K562 (cell line): ENCODE data around the gene BCAS1. TPM values are rescaled to one million over a fixed set of nuclear protein-coding genes. Genes with fewer than 3 reads are reported as not detected.
A peak's percentile ranks its signal among the peaks of the same experiment; 100 is the strongest.

Experiments
- ATAC-seq: fragments of 200-7000 bp; cut with Tn5 transposase; 3 replicates; pipeline ENCODE4 v1.9.1; 2020; ENCODE audit warnings: moderate library complexity
- BruUV-seq: library from RNA; stranded (reverse); fragments of 400-500 nt; replicated peaks from 2 replicates; lab custom pipeline; 2021; lab: Mats Ljungman, UMichigan
- CTCF ChIA-PET: fragments of 300-600 bp; formaldehyde crosslinking; extraction: SDS; loops from one replicate; lab custom pipeline; 2021; ENCODE audit warnings: low intra/inter-chr PET ratio; lab: Yijun Ruan, JAX
- POLR2A ChIA-PET: fragments of 300-600, 350-650 bp; sonication (Branson Sonifier 250); formaldehyde crosslinking; extraction: SDS; loops from one replicate; lab custom pipeline; 2021; ENCODE audit warnings: antibody characterized with exemption, inconsistent platforms; lab: Yijun Ruan, JAX
- DNase-seq, 4 experiments: peaks; one replicate each; pipeline versions ENCODE4 v3.0.0 to v3.0.0-alpha.2; 2011 to 2018; ENCODE audit warnings: low spot score in 3 of 4, mixed read lengths in 3 of 4; ENCODE audit errors: extremely low read depth in 1 of 4
- FAIRE-seq: peaks from 2 replicates; lab custom pipeline; 2011; peaks lifted over from hg19 to GRCh38; lab: Jason Lieb, UNC
- H2AFZ ChIP-seq: 2 replicates; pipeline ENCODE4 v1.6.0; 2011; ENCODE audit warnings: low read depth, low read length, control low read depth, inconsistent platforms
- H3K27ac ChIP-seq: fragments of 200-600 bp; 3 replicates; pipeline ENCODE4 v1.8.0; 2011; ENCODE audit warnings: low read depth, mild to moderate bottlenecking, control low read depth, inconsistent platforms, low read length, moderate library complexity, mixed read lengths; ENCODE audit errors: extremely low read depth
- H3K27me3 ChIP-seq, 2 experiments: fragments of 300-600 bp in 1 of 2; 2 replicates in 1 of 2; 3 replicates in 1 of 2; pipeline versions ENCODE4 v1.6.0 to v1.8.0; 2011; ENCODE audit warnings: inconsistent platforms in 2 of 2, low read length in 2 of 2, mild to moderate bottlenecking in 1 of 2, mixed read lengths in 1 of 2, moderate library complexity in 1 of 2; ENCODE audit not compliant: control insufficient read depth in 2 of 2, insufficient read depth in 2 of 2
- H3K36me3 ChIP-seq: fragments of 300-600 bp; 3 replicates; pipeline ENCODE4 v1.8.0; 2011; ENCODE audit warnings: mild to moderate bottlenecking, low read length, inconsistent platforms; ENCODE audit not compliant: control insufficient read depth, insufficient read depth
- H3K4me1 ChIP-seq, 2 experiments: fragments of 200-600 bp in 1 of 2; replicated peaks in 1 of 2; 2 replicates in 1 of 2; 3 replicates in 1 of 2; pipeline versions ENCODE4 v1.5.1 to v1.8.0; 2011; ENCODE audit warnings: inconsistent platforms in 2 of 2, low read length in 2 of 2, mild to moderate bottlenecking in 1 of 2, mixed read lengths in 1 of 2, moderate library complexity in 1 of 2; ENCODE audit not compliant: control insufficient read depth in 2 of 2, insufficient read depth in 2 of 2
- H3K4me2 ChIP-seq: 2 replicates; pipeline ENCODE4 v1.6.1; 2011; ENCODE audit warnings: low read length, control low read depth, inconsistent platforms, mixed read lengths; ENCODE audit not compliant: insufficient read depth
- H3K4me3 ChIP-seq: fragments of 200-600 bp; sonication (generic), shearing (Covaris generic); 2 replicates; pipeline ENCODE4 v1.5.1; 2016; ENCODE audit warnings: control low read depth, inconsistent platforms
- H3K79me2 ChIP-seq: fragments of 200-600 bp; 3 replicates; pipeline ENCODE4 v1.8.0; 2011; ENCODE audit warnings: low read length, inconsistent platforms; ENCODE audit not compliant: control insufficient read depth, insufficient read depth
- H3K9ac ChIP-seq, 2 experiments: 2 replicates each; pipeline versions ENCODE4 v1.6.0 to v1.6.1; 2011; ENCODE audit warnings: low read depth in 2 of 2, low read length in 2 of 2, control low read depth in 1 of 2, inconsistent platforms in 1 of 2, mild to moderate bottlenecking in 1 of 2, mixed read lengths in 1 of 2; ENCODE audit not compliant: insufficient read depth in 1 of 2
- H3K9me1 ChIP-seq: one replicate; pipeline ENCODE4 v1.6.0; 2011; ENCODE audit warnings: inconsistent platforms, mild to moderate bottlenecking, low read length, moderate library complexity; ENCODE audit not compliant: control insufficient read depth, insufficient read depth
- H3K9me3 ChIP-seq: replicated peaks from 2 replicates; pipeline ENCODE4 v1.5.1; 2011; ENCODE audit warnings: low read depth, low read length, inconsistent platforms; ENCODE audit not compliant: control insufficient read depth, insufficient read depth
- H4K20me1 ChIP-seq: replicated peaks from 2 replicates; pipeline ENCODE4 v1.6.1; 2011; ENCODE audit warnings: low read length, inconsistent platforms, mixed read lengths; ENCODE audit not compliant: control insufficient read depth, insufficient read depth
- ARID4B ChIP-seq: sonication (generic); formaldehyde crosslinking; IDR thresholded peaks from 2 replicates; pipeline ENCODE4 v1.8.0; 2022; ENCODE audit warnings: mild to moderate bottlenecking, missing genetic modification reagents
- EWSR1 ChIP-seq: fragments of 450-650 bp; IDR thresholded peaks from 2 replicates; pipeline ENCODE4 v1.6.1; 2018; ENCODE audit warnings: borderline replicate concordance, mild to moderate bottlenecking, low read depth, moderate library complexity; ENCODE audit not compliant: partially characterized antibody
- FOXK2 ChIP-seq, 2 experiments: fragments of 450-650 bp; IDR thresholded peaks in 1 of 2; conservative IDR thresholded peaks in 1 of 2; 2 replicates each; pipeline ENCODE4 v1.6.1; 2016; ENCODE audit warnings: low read depth in 2 of 2, mild to moderate bottlenecking in 1 of 2
- ZNF695 ChIP-seq: fragments of 450-650 bp; formaldehyde crosslinking; IDR thresholded peaks from 2 replicates; pipeline ENCODE4 v1.4.0; 2020; ENCODE audit warnings: mild to moderate bottlenecking, moderate library complexity
- WGBS: fragments of 100-300 bp; shearing (Covaris generic); methylation state at CpG from one replicate; pipeline ENCODE4 v1.1.6; 2016; ENCODE audit warnings: low coverage, mixed read lengths; ENCODE audit not compliant: insufficient coverage; ENCODE audit errors: missing lambda C conversion rate; 5-methylcytosine and 5-hydroxymethylcytosine counted together
- in situ Hi-C: fragments of 300-500 bp; cut with MboI; formaldehyde crosslinking; loops from 4 replicates; pipeline ENCODE4 v1.15.0; 2018; ENCODE audit warnings: inconsistent platforms, mixed read lengths
- intact Hi-C: fragments of 100-400 bp; cut with micrococcal nuclease; formaldehyde crosslinking; loops from 2 replicates; pipeline ENCODE4 v1.14.2; 2022
- polyA plus RNA-seq, 8 experiments: library from polyadenylated mRNA; depleted of rRNA in 4 of 8; stranded (reverse) in 5 of 8; unstranded in 3 of 8; fragments of >200 nt; fragmentation: Nextera tagmentation in 2 of 8; fragmentation: Illumina TruSeq in 1 of 8; extraction: Ambion mirVana in 2 of 8; extraction: Trizol in 1 of 8; gene quantifications; 2 replicates each; pipeline versions ENCODE4 v1.2.1 to v1.2.3, GENCODE V29; 2011 to 2014; ENCODE audit warnings: inconsistent platforms in 1 of 8, missing spikeins in 1 of 8
- total RNA-seq, 7 experiments: library from RNA; depleted of rRNA in 6 of 7; stranded (reverse); fragments of >200 nt in 6 of 7; fragmentation: Illumina TruSeq in 2 of 7; extraction: Trizol in 2 of 7; gene quantifications; 2 replicates each; pipeline versions ENCODE4 v1.2.1 to v1.2.3, GENCODE V29; 2011 to 2021; ENCODE audit warnings: low replicate concordance in 1 of 7
- TF ChIP-seq, protein P1 (sequence below), 3 experiments: fragments of 200-800 bp in 1 of 3; fragments of 250-450 bp in 1 of 3; fragments of 450-650 bp in 1 of 3; sonication (Bioruptor Pico) in 1 of 3; sonication (Bioruptor generic) in 1 of 3; formaldehyde crosslinking in 1 of 3; IDR thresholded peaks; 2 replicates each; pipeline versions ENCODE4 v1.6.1 to v1.8.0; 2016 to 2022; ENCODE audit warnings: mild to moderate bottlenecking in 2 of 3, missing genetic modification characterization in 2 of 3, missing compliant biosample characterization in 1 of 3, moderate library complexity in 1 of 3

The BCAS1 gene
- total and polyA plus RNA-seq, 9 of the 15 experiments (the other 6 are each of a cell fraction or from before 2014, with no cell fraction given), result 0.18 to 2.3 (median 0.93) TPM

GRCh38 chr20:53944796-53945195 is 125.6 kb downstream of the BCAS1 start:
- POLR2A ChIA-PET, result interaction anchor here (0.6 to 0.7 kb wide), 2 partner anchors 21 to 28 kb away, joined by 3 to 5 read pairs; no protein-coding TSS in a partner anchor
- no peak overlapping the region for H3K4me3 ChIP-seq
- intact Hi-C loops, result loop anchor here (5.0 to 10.0 kb wide), 3 partner anchors 77 to 740 kb away; no protein-coding TSS in a partner anchor
- H3K27ac ChIP-seq, result no peak overlapping the region
- FAIRE-seq (no peak), DNase-seq (no peak), ATAC-seq (no peak)
- no peaks in the 10 kb centered on the region for H4K20me1 ChIP-seq
- TF ChIP-seq, protein P1, sequence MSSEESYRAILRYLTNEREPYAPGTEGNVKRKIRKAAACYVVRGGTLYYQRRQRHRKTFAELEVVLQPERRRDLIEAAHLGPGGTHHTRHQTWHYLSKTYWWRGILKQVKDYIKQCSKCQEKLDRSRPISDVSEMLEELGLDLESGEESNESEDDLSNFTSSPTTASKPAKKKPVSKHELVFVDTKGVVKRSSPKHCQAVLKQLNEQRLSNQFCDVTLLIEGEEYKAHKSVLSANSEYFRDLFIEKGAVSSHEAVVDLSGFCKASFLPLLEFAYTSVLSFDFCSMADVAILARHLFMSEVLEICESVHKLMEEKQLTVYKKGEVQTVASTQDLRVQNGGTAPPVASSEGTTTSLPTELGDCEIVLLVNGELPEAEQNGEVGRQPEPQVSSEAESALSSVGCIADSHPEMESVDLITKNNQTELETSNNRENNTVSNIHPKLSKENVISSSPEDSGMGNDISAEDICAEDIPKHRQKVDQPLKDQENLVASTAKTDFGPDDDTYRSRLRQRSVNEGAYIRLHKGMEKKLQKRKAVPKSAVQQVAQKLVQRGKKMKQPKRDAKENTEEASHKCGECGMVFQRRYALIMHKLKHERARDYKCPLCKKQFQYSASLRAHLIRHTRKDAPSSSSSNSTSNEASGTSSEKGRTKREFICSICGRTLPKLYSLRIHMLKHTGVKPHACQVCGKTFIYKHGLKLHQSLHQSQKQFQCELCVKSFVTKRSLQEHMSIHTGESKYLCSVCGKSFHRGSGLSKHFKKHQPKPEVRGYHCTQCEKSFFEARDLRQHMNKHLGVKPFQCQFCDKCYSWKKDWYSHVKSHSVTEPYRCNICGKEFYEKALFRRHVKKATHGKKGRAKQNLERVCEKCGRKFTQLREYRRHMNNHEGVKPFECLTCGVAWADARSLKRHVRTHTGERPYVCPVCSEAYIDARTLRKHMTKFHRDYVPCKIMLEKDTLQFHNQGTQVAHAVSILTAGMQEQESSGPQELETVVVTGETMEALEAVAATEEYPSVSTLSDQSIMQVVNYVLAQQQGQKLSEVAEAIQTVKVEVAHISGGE (CRISPR knock-in tag; IDR thresholded peaks at IDR 0.05), result peak in 1 of 3 experiments; percentile 83; a peak in 1 of 6 replicates
- TF ChIP-seq FOXK2 (conservative IDR thresholded peaks at IDR 0.05 in 1 of 2, IDR thresholded peaks at IDR 0.05 in 1 of 2; ENCODE audit: low read depth in 2 of 2), result no peak
- no peak for TF ChIP-seq ZNF695 (CRISPR knock-in tag)
- peak; percentile 61 for TF ChIP-seq EWSR1
- no peak for TF ChIP-seq ARID4B
- H2AFZ ChIP-seq, result no peak overlapping the region
- no peaks in the 10 kb centered on the region for H3K9me3 ChIP-seq
- in situ Hi-C loops, result loop anchor here (5.0 kb wide), 2 partner anchors 118 to 367 kb away; no protein-coding TSS in a partner anchor
- BruUV-seq, result no TSS peak
- no peaks in the 10 kb centered on the region for H3K36me3 ChIP-seq
- CTCF ChIA-PET, result interaction anchor here (2.2 to 2.4 kb wide), 2 partner anchors 366 to 532 kb away, joined by 8 to 26 read pairs; no protein-coding TSS in a partner anchor
- no peak overlapping the region for H3K9ac ChIP-seq
- H3K4me2 ChIP-seq, result no peak overlapping the region
- peaks cover 0 to 29% of the 10 kb centered on the region in 2 experiments; a peak in 4 of 5 replicates for H3K4me1 ChIP-seq
- no peaks in the 10 kb centered on the region for H3K27me3 ChIP-seq
- WGBS, result 39% methylated on average over 7 of the region's 7 CpGs
- no peaks in the 10 kb centered on the region for H3K79me2 ChIP-seq
- H3K9me1 ChIP-seq, result no peaks in the 10 kb centered on the region
